H54 (cell line): Measurements from ENCODE around the gene PPARG.

Experiments
- DNase-seq: peaks from one replicate; pipeline ENCODE4 v3.0.0; 2011; ENCODE audit warnings: low spot score, mixed read lengths; ENCODE audit not compliant: insufficient read length
- FAIRE-seq: peaks from 3 replicates; lab custom pipeline; 2011; peaks lifted over from hg19 to GRCh38; lab: Jason Lieb, UNC
- POLR2A ChIP-seq: IDR thresholded peaks from 2 replicates; pipeline ENCODE4 v1.6.1; 2011; ENCODE audit warnings: low read depth, mild to moderate bottlenecking, low read length

The PPARG gene

DNA sequence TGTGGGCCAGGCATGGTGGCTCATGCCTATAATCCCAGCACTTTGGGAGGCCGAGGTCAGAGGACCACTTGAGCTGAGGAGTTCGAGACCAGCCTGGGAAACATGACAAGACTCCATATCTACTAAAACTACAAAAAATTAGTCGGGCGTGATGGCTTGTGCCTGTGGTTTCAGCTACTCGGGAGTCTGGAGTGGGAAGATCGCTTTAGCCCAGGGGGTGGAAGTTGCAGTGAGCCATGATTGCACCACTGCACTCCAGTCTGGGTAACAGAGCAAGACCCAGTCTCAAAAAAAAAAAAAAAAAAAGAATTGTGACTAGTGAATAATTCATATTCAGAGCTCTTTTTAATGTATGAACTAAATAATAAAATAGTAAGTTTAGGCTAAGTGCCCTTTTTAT, 107.6 kb downstream of the PPARG start:
- no peak for TF ChIP-seq POLR2A
- no peak for FAIRE-seq
- DNase-seq, result no peak

DNA sequence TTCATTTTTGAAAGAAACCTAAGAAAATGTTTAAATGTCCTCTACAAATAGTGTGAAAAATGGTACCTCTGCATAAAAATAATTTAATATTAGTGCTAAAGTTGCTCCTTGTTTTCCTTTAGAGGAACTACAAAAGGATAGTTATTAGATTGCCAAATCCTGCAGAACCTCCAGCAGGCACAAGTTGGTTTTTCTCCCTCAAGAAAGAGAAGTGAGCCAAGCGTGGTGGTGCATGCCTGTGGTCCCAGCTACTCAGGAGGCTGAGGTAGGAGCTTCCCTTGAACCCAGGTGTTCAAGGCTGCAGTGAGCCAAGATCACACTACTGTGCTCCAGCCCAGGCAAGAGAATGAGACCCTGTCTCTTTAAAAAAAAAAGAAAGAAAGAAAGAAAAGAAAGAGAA, 110.4 kb downstream of the PPARG start:
- no peak for FAIRE-seq
- DNase-seq, result no peak
- TF ChIP-seq POLR2A, result no peak

DNA sequence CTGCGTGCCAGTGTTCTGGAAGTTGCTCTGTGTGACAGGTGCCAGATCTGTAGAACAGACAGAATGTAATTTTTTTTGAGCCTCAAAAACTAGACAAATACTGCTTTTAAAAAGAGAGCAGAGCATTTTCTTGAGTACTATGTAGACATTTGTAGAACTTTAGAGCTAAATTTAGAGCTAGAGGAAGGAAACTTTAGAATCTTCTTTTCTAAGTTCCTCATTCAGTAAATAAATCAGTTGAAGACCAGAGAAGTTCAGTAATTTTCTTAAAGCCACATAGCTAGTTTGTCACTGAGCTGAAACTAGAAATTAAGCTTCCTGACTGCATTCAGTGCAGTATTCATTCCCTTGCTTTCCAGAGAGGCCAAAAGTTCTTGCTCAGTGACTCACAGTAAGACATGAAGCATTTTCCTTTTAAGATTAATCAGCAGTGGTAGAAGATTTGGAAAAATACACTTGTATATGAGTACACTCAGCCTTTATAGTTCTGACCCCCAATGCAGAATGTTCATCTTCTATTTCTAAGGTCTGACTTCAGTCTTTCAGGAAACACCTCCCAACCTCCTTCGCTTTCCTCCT, 111.8 kb downstream of the PPARG start:
- no peak for TF ChIP-seq POLR2A
- no peak for DNase-seq
- FAIRE-seq, result peak; percentile 98

DNA sequence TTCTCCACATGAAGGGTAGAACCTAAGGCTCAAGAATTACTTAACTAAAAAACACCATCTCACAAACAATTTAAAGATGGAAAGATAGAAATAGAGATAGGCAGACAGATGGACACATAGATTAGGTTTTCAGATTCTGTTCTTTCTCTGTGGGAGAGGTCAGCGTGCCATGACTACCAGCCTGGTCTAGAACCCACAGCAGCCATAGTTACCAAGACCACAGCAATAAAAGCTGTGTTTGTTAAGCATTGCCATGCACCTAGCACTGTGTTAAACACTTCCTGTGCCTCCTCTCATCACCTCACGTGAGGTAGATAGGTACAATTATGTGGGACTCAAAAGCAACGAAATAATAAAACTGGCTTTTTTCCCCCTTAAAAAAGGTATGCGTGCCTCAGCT, 112.3 kb downstream of the PPARG start:
- FAIRE-seq, result peak; percentile 6
- TF ChIP-seq POLR2A, result no peak
- DNase-seq, result no peak

DNA sequence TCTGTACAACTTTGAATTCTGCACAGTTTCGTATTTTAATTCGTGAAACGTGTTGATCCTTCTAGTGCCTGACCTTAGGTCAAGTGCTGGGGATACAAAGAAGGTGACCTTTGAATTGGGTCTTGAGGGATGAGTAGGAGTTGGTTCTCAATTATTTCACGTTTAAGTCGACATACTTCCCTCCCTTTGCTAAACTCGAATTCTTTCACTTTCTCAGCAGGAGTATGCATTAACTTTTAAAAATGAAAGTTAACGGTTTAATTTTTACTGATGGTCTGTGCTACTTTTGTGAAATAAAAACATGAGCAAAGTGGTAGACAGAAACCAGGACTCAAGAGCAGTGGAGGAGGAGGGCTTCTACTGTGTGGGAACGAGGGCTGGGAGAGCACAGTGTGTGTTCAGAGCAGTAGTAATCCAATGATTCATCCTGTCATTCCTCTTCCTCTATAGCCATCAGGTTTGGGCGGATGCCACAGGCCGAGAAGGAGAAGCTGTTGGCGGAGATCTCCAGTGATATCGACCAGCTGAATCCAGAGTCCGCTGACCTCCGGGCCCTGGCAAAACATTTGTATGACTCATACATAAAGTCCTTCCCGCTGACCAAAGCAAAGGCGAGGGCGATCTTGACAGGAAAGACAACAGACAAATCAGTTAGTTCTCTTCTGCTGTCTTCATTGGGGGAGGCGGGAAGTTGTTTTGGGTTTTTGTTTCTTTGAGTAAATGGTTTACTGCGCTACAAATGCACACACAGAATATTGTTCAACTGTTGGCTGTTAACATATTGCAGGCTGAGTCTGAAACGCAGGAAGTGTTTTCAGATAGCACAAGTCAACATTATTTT, 116.8 kb downstream of the PPARG start:
- DNase-seq (peak; percentile 69), FAIRE-seq (peak; percentile 100)
- TF ChIP-seq POLR2A, result no peak

DNA sequence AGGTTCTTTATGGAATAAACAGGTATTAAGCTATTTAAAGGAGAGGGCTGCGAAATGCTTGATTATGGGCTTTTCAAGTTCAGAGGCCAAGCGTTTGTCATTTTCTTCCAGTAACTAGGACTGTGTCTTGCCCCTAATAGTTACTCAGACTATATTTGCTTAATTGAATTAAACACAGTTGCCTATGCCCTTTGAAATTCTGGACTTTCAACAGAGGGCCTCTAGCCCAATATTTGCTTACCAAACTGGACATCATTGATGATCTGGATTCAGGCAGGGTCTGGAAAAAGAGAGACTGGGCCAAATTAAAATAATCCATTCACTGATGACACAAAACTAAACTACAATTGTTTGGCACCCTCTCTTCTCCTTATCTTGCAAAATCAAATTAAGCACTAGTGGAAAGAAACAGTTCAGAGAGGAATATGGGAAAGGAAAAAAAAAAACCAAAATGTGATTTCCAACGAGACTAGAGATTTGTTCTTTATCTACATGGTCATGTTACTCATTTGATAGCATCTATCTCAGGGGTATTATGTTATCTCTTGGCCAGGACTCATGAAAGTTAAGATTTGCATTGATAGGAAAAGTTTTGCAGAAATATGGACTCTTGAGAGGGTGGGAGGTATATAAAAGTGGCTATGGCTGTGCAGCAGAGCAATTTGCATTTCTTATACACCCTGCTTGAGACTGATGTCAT, 120.3 kb downstream of the PPARG start:
- TF ChIP-seq POLR2A, result no peak
- no peak for DNase-seq
- FAIRE-seq, result no peak

DNA sequence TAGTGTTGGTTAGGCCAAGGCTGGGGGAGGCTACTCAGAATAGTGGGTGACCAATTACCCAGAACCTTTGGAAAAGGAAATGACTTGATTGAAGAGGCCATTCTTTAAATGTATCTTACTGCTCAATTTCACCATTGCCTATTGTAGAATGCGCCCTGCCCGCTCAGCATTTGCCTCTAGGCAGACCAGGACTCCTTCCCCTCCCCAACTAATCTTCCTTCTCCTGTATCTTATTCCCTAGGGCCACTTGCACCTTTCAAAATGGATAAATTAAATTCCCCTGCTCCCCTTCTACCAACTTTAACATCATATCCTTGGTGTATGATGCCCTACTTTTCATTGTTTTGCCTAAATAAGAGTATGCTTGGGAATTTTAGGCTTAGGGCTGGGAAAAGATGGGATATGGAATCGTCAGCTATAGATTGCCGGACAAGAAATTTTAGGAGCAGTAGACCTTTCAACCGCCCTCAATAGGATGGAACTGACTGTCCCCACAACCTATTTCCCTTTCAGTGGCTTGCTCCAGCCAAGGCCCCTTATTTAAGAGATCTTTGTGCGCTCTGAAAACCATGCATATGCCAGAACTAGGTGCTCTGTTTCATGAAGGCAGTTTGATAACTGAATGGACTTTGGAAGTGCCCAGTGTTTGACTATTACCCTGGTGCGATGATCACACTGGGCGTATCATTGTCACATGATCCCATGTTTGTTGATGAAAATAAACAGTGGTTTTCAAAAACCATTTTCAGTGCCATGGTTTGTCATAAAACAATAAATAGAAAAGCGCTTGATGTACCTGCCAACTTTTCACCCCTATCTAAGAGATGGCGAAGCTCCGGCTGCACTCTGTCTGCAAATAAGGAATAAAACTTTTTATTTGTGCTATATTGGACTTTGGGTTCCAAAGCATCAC, 121.1 kb downstream of the PPARG start:
- DNase-seq, result no peak
- no peak for TF ChIP-seq POLR2A
- FAIRE-seq, result no peak

DNA sequence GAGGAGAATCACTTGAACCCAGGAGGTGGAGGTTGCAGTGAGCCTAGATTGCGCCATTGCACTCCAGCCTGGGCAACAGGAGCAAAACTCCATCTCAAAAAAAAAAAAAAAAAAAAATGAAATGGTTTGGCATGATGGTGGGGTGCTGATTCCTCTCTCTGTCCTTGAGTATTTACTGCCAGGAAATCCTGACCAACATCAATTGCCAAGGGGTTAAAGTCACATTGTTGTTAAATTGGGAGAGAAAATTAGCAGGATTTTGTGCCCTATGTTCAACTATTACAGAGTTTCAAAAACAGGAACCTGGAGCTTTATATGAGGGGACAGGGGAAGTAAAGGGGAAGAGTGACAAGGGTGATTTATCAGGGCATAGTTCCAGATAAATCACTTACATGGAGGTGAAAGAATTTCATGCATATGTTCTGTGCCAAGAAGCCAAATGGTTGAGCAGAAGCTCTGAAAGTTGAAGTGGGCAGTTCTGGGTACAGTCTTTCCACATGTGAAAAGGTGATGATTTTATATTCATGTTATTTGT, 124.9 kb downstream of the PPARG start:
- FAIRE-seq (no peak), DNase-seq (no peak)
- TF ChIP-seq POLR2A, result no peak

DNA sequence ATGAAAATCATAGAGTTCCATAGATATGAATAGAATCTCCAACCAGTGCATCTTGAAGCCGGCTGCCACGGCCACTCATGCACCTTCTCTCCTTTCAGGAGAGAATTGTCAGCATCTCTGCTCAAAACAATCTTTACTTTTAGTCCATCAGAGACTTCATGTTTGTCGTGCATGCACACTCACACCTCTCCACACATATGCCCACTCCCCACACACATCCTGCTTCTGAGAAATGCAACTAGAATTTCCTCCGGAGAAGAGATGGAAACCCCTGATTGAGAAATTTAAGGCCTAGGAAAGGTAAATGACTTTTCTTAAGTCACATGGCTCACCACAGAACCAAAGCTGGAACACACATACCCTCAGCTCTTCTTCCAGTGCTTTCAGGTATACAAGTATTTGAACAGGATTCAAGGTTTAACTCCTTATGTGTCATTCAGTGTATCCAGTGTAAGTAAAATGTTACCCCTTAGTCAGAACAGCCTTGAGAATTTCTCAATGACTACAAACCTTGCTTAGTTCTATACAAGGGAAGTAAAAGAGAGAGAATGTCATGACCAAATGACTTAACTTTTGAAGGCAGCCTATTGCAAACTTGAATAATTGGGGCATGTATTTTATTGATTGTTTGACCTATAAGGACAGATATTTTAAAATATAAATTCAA, 126.3 kb downstream of the PPARG start:
- no peak for DNase-seq
- no peak for TF ChIP-seq POLR2A
- FAIRE-seq, result peak; percentile 33

DNA sequence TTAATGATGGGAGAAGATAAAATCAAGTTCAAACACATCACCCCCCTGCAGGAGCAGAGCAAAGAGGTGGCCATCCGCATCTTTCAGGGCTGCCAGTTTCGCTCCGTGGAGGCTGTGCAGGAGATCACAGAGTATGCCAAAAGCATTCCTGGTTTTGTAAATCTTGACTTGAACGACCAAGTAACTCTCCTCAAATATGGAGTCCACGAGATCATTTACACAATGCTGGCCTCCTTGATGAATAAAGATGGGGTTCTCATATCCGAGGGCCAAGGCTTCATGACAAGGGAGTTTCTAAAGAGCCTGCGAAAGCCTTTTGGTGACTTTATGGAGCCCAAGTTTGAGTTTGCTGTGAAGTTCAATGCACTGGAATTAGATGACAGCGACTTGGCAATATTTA, 127.9 kb downstream of the PPARG start:
- FAIRE-seq, result no peak
- TF ChIP-seq POLR2A, result no peak
- no peak for DNase-seq

DNA sequence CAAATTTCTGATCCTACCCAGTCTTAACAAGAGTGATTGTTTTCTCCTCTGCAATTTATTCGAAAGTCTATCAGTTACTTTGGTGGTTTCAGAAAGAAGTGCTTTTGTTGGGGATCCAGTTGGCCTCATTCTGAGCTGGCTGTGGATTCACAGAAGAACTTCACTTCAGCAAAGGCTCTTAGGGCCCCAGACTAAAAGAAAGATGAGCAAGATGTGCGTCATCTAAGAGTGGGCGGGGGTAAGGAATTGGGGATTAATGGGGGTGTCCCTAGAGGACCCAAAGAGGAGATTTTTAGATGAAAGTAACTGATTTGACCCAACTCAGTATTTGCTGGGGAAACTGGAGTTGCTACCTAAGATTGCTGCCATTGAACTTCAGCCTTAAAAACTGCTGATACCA, 131.5 kb downstream of the PPARG start:
- FAIRE-seq (no peak), DNase-seq (no peak)
- no peak for TF ChIP-seq POLR2A

DNA sequence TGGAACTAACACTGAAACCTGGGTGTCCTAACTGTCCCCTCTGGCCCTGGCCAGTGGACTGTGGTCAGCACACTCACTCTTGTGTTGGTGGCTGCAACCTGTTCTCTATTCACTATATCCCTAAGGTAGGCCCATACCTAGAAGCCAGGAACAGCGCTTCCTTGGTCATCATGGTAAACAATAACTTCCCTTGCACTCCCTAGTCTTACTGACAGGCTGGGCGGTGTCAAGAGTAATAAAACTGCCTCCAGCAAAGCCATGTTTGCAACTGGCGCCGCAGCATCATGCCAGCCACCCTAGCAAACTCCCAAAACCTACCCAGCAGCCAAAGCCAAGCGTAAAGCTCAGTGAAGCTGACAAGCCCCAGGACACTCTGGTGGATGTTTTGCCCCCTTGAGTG, 132.3 kb downstream of the PPARG start:
- DNase-seq (no peak), FAIRE-seq (no peak)
- no peak for TF ChIP-seq POLR2A

DNA sequence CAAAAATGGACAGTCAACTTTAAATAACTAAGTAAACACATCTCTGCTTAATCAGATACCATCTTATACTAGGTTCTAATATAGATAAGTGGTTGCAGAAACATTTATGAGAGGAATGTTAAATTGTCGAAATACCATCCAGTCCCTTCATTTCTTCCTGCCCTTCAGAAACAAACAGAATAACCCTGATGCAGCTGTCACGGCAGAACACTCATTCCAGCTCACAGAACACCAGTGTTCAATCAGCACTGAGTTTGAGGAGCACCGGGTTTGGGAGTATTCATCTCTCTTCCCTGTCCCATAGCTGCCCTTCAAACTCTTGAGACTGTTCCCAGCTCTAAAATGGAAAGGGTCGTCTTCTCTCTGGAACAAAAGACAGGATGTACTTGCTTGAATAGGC, 134.3 kb downstream of the PPARG start:
- no peak for TF ChIP-seq POLR2A
- no peak for DNase-seq
- no peak for FAIRE-seq
